Thyroid gland (tissue), 4 donors: ENCODE data around the gene PKHD1. TPM values are rescaled to one million over a fixed set of nuclear protein-coding genes. Genes with fewer than 3 reads are reported as not detected.

Source experiments
- DNase-seq, 2 donors: peaks; one replicate each; pipeline ENCODE4 v3.0.0-alpha.2; 2019
- H3K27ac ChIP-seq, 3 donors: fragments of 200-600 bp; sonication (generic); 1 replicate in 2 of 3; 2 replicates in 1 of 3; pipeline ENCODE4 v1.5.1; 2016 to 2019; ENCODE audit warnings: mild to moderate bottlenecking in 1 of 3, moderate library complexity in 1 of 3
- H3K27me3 ChIP-seq: fragments of 200-600 bp; sonication (generic); one replicate; pipeline ENCODE4 v1.5.1; 2019
- H3K36me3 ChIP-seq, 2 donors: fragments of 200-600 bp; sonication (generic); one replicate each; pipeline ENCODE4 v1.5.1; 2016 to 2019
- H3K4me1 ChIP-seq, 2 donors: fragments of 200-600 bp; sonication (generic); one replicate each; pipeline ENCODE4 v1.5.1; 2017 to 2019
- H3K4me3 ChIP-seq, 3 donors: fragments of 200-600 bp; sonication (generic); replicated peaks in 1 of 3; 1 replicate in 2 of 3; 2 replicates in 1 of 3; pipeline ENCODE4 v1.5.1; 2016; ENCODE audit warnings: mild to moderate bottlenecking in 1 of 3
- H3K9me3 ChIP-seq: fragments of 200-600 bp; sonication (generic); one replicate; pipeline ENCODE4 v1.5.1; 2017
- POLR2A ChIP-seq, 2 donors: fragments of 450-650 bp; IDR thresholded peaks; one replicate each; pipeline ENCODE4 v1.6.1; 2017; ENCODE audit warnings: antibody characterized with exemption in 2 of 2, mild to moderate bottlenecking in 2 of 2, moderate library complexity in 1 of 2
- WGBS, 2 donors: methylation state at CpG; one replicate each; pipeline ENCODE4 v1.1.5; 2017; 5-methylcytosine and 5-hydroxymethylcytosine counted together
- intact Hi-C: fragments of 100-400 bp; cut with DNase I; formaldehyde crosslinking; loops from one replicate; pipeline ENCODE4 v1.15.1; 2023
- total RNA-seq, 4 donors: library from RNA; depleted of rRNA; stranded (reverse); fragments of >200 nt; gene quantifications; one replicate each; pipeline ENCODE4 v1.2.3, GENCODE V29; 2016
- TF ChIP-seq, protein P1 (sequence below), 6 experiments: fragments of 200-600 bp in 3 of 6; fragments of 450-650 bp in 3 of 6; sonication (generic) in 3 of 6; IDR thresholded peaks; one replicate each; pipeline ENCODE4 v1.5.1; 2016 to 2019; ENCODE audit warnings: antibody characterized with exemption in 6 of 6, mild to moderate bottlenecking in 2 of 6, inconsistent platforms in 1 of 6, moderate library complexity in 1 of 6

The PKHD1 gene
- total RNA-seq, 4 donors from 2014 or later = under 0.01 to 0.11 (median 0.07) TPM

DNA sequence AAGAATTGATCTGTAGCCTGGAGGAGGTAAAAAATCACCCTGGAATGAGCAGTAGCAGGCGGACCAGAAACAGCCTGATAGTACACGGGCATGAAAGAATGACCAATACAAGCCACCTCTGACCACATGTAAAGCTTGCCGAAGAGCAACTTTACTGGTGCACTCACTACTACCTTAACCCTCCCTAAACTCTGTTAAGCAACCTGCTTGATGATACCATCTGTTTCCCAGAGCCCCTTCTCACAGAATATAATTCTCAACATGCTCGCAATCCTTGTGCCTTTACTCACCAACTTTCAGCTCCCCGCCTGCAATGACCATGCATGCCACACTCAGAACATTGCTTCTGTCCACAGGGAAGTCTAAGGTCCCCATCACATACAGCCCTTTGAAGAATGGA, 296.5 kb downstream of the PKHD1 start:
- WGBS, 2 donors = 71 to 80% methylated on average over 5 of the region's 5 CpGs
- TF ChIP-seq, protein P1, sequence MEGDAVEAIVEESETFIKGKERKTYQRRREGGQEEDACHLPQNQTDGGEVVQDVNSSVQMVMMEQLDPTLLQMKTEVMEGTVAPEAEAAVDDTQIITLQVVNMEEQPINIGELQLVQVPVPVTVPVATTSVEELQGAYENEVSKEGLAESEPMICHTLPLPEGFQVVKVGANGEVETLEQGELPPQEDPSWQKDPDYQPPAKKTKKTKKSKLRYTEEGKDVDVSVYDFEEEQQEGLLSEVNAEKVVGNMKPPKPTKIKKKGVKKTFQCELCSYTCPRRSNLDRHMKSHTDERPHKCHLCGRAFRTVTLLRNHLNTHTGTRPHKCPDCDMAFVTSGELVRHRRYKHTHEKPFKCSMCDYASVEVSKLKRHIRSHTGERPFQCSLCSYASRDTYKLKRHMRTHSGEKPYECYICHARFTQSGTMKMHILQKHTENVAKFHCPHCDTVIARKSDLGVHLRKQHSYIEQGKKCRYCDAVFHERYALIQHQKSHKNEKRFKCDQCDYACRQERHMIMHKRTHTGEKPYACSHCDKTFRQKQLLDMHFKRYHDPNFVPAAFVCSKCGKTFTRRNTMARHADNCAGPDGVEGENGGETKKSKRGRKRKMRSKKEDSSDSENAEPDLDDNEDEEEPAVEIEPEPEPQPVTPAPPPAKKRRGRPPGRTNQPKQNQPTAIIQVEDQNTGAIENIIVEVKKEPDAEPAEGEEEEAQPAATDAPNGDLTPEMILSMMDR (IDR thresholded peaks at IDR 0.05) = no peak
- no peak for TF ChIP-seq POLR2A (IDR thresholded peaks at IDR 0.05)
- DNase-seq = no peak
- Histone ChIP-seq H3K4me3 (no peak overlapping the region), H3K36me3 (no peaks in the 10 kb centered on the region), H3K27ac (no peak overlapping the region), H3K27me3 (no peaks in the 10 kb centered on the region), H3K4me1 (no peaks in the 10 kb centered on the region), H3K9me3 (no peaks in the 10 kb centered on the region)
- intact Hi-C loops = no loop called here

DNA sequence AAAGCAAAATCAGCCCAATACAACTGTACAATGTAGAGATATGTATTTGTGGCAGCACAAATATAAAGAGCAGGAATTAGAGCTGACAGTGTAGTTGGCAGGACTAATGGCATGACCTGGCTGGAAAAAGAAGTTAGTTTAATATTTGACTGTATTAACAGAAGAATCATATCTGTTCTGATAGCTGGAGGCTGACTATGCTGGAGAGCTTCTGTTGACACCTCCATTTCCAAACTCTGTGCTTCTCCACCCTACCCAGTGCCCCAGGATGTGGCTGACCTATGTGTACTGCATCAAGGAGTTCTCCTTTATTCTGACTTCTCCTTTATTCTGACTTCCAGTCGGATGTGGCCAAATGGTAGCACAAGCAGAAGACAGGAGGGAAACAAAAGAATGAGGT, 299.3 kb downstream of the PKHD1 start:
- H3K27me3 ChIP-seq = no peaks in the 10 kb centered on the region
- no peak overlapping the region for H3K27ac ChIP-seq
- no peak for TF ChIP-seq POLR2A (IDR thresholded peaks at IDR 0.05)
- TF ChIP-seq, protein P1 (IDR thresholded peaks at IDR 0.05) = no peak
- no peaks in the 10 kb centered on the region for H3K9me3 ChIP-seq
- DNase-seq = no peak
- H3K4me1 ChIP-seq = no peaks in the 10 kb centered on the region
- no peaks in the 10 kb centered on the region for H3K36me3 ChIP-seq
- H3K4me3 ChIP-seq = no peak overlapping the region
- intact Hi-C loops = no loop called here
- WGBS, 2 donors = 61 to 72% methylated on average over 1 of the region's 1 CpG

DNA sequence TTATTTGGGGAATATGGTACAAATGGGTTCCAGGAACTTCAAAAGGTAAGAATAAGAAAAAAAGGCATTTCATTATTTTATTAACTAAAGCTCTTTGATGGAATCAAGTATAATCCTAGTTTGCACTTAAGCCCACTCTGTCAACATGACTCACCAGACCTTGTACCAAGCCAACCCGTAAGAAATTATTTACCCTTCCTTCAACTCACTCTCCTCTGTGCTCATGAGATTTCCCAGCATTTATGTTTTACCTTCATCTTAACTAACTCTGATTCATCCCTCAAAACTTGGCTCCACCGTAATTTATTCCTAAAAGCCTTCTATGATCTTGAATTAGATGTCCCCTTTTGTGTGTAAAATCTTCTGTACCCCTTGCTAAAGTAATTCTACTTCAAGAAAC, 308.7 kb downstream of the PKHD1 start:
- DNase-seq = no peak
- Histone ChIP-seq H3K4me1 (no peaks in the 10 kb centered on the region), H3K9me3 (no peaks in the 10 kb centered on the region), H3K36me3 (no peaks in the 10 kb centered on the region), H3K27ac (no peak overlapping the region), H3K4me3 (no peak overlapping the region), H3K27me3 (no peaks in the 10 kb centered on the region)
- TF ChIP-seq POLR2A (IDR thresholded peaks at IDR 0.05) = no peak
- TF ChIP-seq, protein P1 (IDR thresholded peaks at IDR 0.05) = no peak
- 46 to 56% methylated on average over 2 of the region's 2 CpGs for WGBS, 2 donors
- intact Hi-C loops = no loop called here

DNA sequence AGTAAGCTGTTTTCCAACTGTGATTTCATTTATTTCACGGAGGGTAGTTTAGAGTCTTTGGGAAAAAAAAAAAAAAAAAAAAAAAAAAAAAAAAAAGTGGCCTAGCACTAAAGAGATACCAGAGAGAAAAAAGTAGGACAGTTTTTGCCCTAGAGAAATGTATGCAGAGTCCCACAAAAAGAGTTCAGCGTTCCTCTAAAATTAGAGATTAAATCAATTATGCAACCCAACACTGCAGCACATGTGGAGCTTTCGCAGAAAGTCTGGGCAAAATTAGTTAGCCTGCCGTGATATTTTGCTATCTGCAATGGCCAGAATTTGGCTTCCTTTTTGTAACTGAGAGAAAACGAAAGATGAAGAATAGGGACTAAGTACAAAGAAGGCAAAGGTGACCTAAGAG, 309.8 kb downstream of the PKHD1 start:
- DNase-seq = no peak
- WGBS, 2 donors = 69 to 79% methylated on average over 5 of the region's 5 CpGs
- H3K27me3 ChIP-seq = no peaks in the 10 kb centered on the region
- no peak for TF ChIP-seq POLR2A (IDR thresholded peaks at IDR 0.05)
- TF ChIP-seq, protein P1 (IDR thresholded peaks at IDR 0.05) = no peak
- H3K4me3 ChIP-seq = no peak overlapping the region
- H3K4me1 ChIP-seq = no peaks in the 10 kb centered on the region
- no peak overlapping the region for H3K27ac ChIP-seq
- no peaks in the 10 kb centered on the region for H3K9me3 ChIP-seq
- intact Hi-C loops = no loop called here
- no peaks in the 10 kb centered on the region for H3K36me3 ChIP-seq

DNA sequence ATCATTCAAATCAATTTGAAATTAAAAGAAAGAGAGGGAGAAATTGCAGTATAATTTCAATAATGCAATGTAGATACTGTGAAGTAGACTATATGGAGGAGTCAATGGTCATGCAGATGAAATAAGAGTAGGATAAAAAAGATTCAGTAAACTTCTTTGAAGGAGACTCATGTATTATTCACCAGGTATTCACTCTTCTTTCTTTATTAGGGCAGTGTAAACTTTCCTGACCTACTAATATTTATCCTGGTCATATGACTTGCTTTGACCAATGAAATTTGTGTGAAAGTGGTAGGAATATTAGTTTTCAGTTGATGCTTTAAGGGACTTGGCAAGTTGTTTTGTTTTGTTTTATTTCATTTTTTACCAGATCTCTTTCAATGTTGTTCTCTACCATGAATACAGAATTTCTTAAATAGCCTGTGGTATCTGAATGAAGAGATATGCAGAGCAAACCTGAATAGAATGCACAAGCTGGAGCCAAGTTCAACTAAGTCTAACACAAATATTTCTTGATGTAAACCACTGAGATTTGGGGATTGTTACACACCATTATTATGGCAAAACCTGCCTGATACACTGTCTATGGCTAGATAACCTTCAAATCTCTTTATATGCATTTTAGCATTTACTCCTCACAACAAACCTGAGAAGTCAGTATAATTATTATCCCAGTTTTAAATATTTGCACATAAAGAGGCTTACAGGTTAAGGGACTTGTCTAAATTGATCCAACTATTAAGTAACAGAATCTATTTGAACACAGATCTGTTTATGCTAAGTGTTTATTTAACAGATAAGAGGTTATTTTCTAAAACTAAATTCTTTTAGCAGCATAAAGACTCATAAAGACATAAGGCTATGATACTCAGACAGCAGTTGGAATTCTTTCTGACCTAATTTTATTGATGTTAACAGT, 311.2 kb downstream of the PKHD1 start:
- Histone ChIP-seq H3K4me1 (no peaks in the 10 kb centered on the region), H3K36me3 (no peaks in the 10 kb centered on the region), H3K9me3 (no peaks in the 10 kb centered on the region), H3K27me3 (no peaks in the 10 kb centered on the region), H3K27ac (no peak overlapping the region), H3K4me3 (no peak overlapping the region)
- DNase-seq = no peak
- TF ChIP-seq, protein P1 (IDR thresholded peaks at IDR 0.05) = no peak
- no peak for TF ChIP-seq POLR2A (IDR thresholded peaks at IDR 0.05)
- intact Hi-C loops = no loop called here
